GM04503 (cell line): ENCODE measurements around the gene TOB1.

ENCODE experiments used
- DNase-seq: peaks from one replicate; pipeline ENCODE4 v3.0.0-alpha.2; 2012; ENCODE audit warnings: low read depth

The TOB1 gene, protein sequence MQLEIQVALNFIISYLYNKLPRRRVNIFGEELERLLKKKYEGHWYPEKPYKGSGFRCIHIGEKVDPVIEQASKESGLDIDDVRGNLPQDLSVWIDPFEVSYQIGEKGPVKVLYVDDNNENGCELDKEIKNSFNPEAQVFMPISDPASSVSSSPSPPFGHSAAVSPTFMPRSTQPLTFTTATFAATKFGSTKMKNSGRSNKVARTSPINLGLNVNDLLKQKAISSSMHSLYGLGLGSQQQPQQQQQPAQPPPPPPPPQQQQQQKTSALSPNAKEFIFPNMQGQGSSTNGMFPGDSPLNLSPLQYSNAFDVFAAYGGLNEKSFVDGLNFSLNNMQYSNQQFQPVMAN

DNA sequence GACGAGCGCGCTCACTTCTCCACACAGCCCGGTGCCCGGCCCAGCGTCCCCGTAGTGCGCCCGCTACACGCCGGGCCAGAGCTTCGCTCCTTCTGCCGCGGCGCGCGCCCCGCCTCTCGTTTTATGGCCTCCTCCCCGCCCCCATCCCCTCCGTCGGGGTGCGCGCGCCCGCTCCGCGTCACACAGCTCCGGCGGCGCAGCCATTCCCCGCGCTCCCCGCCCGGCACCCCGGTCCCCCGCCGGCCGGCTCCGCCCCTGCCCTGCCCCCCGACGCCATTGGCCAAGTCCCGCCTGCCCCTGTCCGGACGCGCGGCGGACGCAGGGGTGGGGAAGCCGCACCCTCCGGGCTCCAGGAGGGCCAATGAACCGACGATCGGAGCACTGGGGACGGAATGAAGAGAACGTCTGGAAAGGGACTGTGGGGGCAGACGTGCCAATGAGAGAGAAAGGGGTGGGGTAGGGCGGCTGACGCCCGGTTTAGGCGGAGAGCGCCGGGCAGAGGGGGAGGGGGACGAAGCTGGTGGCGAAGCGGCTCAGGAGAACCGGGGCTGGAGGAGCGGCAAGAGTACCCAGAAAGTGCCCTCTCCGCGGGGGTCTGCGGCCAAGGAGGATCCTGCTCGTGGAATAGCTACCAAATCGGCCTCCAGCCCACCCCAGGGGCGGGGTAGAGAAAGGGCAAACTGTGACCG is at the start of gene TOB1:
TSS of gene TOB1 (minus strand) at position 94 of the 689 bp plus-strand sequence. CDS start 2,337 bp downstream, outside the sequence.
- peak; percentile 84 for DNase-seq

DNA sequence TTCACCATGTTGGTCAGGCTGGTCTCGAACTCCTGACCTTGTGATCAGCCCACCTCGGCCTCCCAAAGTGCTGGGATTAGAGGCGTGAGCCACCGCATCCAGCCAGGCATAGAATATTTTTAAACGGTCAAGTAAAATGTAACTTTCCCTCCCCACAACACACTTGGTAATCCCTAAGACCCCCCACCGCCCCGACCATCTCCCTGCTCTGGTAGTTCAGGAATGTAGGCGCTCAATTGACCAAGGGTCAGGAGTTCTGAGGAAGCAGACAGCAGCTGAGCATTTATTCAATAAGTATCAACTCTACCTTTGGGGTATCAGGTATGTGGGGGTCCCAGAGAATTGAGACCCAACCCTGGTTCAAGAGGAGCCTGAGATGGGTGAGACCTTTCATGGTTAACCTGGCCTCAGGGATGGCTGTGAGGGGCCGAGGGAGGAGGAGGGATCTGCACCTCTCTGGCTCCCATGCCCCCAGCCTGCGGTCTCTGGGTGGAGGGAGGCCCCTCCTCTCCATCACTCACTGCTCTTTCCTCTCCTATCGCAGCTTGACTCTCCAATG is 48.4 kb upstream of the TOB1 start:
- DNase-seq = no peak

DNA sequence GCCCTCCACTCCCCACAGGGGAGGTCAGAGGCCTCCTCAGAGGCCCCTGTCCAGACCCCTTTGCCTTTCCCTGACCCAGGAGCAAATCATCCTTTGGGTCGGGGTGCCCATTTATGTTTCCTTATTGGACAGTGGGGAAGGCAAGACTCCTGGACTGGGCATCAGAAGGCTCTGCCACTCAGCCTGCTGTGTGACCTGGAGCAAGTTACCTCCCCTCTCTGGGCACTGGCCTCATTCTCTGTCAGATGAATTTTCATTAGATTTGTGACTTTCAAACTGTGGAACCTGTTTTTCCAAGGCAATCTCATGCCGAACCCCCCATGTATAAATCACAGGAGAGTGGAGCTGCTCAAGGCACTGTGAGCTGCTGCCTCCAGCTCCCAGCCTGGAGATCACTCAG is 47.0 kb upstream of the TOB1 start:
- DNase-seq = no peak

DNA sequence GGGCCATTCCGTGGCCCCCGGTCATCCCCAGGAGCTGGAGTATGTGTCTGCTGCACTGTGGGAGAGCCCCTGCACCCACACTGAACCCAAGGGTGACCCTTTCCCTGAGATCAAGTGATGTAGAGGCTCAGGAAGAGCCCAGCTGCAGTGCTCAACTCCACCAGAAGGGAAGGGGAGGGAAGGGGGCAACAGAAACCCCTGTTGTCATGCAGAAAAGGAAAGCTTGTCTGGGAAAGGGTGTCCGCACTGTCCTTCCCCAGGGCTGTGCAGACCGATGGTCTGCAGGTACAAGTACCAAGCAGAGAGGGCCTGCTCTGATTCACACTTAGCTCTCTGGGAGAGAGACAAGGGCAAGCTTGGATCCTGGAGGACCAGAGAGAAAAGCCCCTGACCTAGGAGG is 45.7 kb upstream of the TOB1 start:
- no peak for DNase-seq

DNA sequence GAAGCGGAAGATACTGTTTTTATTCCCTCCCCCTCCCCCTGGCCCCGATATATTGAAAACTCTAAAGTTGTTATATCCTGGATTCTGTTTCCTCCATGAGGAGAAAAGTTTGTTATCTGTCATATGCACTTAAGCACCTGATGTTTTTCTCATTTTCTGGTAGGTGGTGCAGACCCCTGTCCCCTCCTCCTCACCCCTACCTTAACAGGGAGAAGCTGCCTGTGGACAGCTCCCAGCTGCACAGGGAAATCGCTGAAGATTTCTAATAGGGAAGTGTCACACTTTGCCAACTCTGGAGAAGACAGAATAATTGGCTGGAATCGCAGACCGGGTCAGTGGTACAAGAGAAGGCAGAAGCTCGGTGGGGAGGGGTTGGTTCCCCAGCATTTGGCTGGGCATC is 45.3 kb upstream of the TOB1 start:
- no peak for DNase-seq

DNA sequence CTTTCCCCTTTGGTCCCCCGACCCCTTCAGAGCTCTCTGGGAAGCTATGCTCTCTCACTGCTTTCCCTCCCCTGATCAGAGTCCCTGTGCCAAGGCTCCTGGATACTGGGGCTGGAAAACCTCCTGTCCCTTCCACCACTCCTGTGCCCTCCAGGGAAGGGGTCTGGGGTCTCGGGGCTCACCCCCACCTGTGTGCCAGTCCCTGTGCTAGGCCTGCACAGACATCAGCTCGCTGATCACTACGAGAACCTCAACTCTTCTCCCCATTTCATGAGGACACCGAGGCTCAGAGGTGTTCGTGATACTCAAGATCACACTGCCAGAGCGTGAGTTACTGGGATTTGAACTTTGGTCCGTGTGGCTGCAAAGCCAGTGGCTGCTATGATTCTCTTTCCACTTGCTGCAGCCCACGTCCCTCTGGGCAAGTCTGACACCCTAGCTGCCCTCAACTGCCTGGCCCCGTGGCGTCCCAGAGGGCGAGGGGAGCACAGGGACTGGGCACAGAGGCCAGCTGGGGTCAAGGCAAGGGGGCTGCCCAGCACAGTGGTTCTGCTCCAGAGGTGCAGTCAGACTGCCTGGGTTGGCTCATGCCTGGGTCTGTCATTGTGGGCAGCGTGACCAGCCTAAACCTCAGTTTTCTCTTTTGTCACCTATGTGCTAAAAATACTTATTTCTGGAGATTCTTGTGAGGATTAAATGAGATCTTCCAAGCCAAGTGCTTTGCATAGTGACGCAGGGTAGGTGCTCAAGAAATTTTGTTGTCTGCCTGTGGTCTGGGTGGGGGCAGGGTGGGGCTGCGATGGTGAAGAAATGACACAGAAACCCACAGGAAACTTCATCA is 43.8 kb upstream of the TOB1 start:
- DNase-seq = no peak

DNA sequence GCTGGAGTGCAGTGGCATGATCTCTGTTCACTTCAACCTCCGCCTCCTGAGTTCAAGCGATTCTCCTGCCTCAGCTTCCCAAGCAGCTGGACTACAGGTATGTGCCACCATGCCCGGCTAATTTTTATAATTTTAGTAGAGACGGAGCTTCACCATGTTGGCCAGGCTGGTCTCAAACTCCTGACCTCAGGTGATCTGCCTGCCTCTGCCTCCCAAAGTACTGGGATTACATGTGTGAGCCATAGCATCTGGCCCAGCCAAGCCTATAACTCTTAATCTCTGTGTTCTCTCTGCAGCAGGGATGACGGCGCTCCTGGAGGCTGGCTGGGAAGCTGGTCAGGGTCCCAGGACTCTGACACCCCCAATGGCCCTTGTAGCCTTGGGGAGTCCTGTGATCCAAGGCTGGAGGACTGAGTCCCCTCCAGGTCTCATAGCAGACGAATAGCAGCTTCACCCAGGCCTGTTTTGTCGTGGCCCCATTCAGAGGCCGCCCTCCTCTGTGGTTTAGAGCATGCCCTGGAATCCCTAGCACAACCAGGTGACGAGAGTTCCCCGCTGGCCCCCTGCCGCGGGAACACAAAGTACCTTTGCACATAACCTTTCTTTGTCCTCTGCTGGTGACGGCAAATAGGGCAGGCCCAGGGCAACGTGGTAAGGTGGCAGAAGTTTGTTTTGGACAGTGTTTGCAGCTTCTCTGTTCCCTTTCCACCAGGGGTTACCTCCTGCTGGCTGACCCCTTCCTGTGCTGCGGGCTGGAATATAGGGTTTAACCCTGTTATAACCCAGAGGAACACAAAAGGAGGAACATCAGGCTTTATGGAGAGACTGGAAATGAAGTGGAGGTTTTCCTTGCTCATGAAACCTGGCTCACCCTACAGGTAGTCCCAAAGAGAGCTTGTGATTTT is 43.0 kb upstream of the TOB1 start:
- DNase-seq = no peak

DNA sequence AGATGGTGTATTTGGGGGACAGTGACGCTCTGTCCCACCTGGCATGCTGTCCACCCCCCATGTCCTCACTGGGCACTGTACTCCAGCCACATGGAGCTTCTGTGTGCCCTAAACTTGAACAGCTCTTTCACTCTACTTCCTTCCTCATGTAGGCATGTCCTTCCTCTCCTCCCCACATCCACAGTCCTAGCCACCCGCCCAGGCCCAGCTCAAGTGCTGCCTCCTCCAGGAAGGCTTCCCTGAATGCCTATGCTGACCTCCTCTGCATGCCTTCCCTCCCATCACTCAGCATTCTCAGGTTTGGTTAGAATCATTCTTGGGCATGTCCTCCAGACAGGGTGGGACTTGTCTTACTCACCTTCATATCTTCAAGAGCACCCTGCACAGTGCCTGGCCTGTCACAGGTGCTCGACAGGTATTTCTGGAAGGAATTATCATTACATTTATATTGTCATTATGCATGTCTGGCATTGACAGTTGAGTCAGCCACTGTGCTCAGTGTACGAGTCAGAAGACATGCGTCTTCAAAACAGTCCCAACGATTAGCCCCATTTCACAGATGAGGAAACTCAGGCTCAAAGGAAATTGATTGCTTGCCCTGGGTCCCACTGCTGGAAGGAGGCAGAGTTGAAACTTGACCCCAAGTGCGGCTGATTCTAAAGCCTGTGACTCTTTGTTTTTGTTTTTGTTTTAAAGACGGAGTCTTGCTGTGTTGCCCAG is 42.1 kb upstream of the TOB1 start:
- DNase-seq = no peak

DNA sequence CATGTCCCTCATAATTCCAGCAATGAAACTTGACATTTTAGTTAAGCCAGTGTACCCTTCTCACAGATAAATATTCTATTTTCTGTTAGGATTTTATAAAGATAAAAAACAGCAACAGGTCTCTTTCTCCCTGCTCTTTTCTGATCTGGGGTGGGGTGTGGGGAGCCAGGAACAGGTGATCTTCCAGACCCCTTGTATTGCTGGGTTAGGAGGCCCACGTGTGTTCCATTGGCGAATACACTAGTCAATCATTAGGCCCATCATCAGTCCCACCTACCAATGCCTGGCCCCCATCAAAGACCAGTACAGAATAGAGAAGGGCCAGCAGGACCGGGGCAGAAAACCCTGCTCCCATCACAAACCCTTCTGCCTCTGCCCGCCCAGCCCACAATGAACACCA is 40.3 kb upstream of the TOB1 start:
- DNase-seq = no peak

DNA sequence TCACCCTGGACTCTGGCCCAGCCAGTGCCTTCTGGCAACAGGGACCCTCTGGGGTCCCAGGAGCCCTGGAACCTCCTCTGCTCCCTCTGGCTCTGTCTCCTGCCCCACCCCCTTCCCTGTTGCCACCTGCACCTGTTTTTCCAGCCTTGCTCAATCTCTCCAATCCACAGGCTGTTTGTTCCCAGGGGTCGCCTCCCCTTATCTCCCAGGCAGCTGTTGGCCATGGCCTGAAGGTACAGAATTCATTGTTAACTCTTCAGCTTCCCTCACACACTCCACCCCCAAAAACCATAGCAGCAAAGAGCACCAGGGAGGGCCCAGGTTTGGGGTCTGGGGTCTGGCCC is 39.3 kb upstream of the TOB1 start:
- DNase-seq = no peak

DNA sequence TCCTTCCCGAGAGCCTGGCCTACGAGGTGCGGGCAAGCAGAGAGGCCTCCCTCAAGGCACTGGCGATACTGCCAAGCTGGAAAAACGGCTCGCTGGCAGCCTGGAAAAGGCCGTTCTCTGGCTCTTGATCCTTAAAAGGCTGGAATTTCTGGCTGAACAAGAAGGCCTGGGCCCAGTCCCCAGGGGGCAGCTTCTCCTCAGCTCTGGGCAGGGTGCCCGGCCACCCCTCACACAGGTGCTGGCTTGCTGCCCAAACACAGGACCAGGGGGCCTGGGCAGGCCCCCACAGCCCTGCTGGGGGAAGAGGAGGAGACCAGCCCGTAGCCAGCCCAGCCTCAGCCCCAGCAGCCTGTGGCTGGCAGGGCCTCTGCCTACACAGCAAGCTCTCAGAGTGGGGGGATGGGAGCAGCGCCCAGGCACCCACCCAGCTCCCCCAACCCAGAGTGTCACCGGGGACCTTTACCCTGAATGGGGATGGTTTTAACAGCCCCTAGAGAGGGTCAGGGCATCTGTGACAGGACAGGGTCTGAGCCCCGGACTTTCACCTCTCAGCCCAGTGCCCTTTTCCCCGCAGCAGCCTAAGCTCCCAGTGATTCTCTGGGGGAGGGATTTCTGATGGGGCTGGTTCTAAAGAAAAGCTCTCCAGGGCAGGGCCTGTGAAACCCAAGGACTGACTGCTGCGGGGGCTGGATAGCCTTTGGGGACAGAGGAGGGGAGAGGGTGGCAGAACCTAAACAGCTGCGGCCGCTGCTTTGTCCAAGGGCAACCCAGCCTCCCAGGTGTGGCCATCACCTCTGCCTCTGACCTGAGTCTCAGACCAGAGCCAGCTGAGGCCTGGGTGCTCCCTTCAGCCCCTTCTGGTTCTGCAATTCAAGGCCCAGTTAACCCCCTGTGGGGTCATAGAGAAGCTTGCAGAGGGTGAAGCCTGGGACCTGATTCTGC is 38.6 kb upstream of the TOB1 start:
- DNase-seq = no peak

DNA sequence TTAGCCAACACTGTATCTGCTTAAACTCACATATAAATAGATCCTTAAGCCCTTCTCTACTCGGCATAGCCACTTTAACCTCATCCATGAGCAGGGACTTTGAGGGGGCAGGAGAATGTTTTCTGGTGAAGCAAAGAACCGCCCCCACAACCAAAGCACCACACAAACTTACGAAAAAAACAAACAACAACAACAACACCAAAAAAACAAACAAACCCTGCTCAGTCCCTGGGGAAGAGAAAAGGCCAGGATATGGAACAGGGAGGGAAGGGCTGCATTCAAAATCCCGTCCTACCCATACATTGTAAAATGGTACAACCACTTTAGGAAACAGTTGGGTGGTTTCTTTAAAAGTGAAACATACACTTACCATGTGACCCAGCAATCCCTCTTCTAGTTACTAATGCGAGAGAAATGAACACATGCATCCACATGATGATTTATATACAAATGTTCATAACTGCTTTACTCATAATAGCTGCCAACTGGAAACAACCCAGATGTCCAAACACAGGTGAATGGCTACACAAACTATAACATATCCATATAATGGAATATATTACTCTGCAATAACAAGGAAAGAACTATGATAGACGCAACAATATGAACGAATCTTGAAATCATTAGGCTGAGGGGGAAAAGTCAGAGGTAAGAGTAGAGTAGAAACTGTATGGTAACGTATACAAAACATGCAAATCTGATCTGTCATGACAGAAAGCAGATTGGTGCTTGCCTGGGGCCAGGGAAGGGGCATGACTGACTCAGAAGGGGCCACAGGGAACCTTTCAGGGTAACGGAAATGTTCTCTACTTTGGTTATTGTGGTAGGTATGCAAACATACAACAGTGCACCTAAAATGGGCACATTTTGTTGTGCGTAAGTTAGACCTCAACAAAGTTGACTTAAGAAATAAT is 37.7 kb upstream of the TOB1 start:
- no peak for DNase-seq

DNA sequence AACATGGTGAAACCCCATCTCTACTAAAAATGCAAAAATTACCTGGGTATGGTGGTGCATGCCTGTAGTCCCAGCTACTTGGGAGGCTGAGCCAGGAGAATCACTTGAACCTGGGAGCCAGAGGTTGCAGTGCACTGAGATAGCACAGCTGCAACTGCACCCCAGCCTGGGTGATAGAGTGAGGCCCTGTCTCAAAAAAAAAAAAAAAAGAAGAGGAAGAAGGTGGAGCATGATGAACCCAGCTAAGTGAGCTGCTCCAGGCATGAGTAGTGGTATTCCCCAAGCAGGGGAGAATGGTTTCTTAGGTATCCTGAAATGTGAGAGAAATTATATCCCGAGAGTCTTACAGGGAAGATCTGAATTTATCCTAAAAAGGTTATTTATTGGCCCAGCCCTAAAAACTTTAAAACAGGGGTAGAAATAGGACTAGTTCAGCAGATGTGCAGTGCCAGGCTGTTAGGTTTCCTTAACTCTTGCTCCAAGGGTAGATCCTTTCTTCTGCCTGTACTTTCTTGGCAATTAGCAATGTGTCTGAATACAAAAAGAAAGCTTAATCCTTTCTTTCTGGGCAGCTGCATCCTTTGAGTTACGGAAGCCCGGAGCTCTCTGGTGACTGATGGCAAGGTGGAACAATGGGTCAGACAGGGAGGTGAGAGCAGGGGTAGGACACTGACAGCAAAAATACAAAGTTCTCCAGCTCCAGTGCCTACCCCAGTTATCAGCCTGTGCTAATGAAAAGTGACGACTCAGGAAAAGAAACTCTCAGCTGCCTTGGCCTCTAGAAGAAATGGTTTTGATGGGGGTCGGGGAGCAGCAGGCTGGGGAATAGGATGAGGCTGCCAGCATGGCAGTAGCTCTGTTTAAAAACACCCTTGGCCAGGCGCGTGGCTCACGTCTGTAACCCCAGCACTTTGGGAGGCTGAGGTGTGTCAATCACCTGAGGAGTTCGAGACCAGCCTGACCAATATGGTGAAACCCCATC is 36.5 kb upstream of the TOB1 start:
- DNase-seq = no peak

DNA sequence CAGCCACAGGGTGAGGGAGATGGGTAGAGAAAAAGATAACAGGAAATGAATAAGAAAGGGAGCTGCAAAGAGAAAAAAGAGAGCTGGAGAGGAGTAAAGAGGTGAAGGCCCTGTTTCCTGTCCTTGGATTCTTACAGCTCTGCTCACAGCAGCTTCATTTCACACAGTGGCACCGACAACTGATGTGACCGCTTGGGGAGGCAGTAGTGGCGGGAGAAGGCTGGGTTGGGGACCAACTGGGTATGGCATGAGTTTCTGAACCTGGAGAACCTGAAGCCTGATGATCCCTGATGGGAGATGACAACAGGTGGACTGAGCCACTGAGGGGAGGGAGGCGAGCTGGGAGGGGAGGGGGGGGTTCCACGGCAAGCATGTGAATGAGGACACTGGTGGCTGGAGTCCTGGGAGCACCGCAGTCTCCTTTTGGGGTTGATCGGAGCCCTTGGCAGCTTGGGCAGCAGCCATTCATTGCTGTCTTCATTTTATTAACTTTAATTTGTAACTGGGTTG is 34.3 kb upstream of the TOB1 start:
- DNase-seq = no peak

DNA sequence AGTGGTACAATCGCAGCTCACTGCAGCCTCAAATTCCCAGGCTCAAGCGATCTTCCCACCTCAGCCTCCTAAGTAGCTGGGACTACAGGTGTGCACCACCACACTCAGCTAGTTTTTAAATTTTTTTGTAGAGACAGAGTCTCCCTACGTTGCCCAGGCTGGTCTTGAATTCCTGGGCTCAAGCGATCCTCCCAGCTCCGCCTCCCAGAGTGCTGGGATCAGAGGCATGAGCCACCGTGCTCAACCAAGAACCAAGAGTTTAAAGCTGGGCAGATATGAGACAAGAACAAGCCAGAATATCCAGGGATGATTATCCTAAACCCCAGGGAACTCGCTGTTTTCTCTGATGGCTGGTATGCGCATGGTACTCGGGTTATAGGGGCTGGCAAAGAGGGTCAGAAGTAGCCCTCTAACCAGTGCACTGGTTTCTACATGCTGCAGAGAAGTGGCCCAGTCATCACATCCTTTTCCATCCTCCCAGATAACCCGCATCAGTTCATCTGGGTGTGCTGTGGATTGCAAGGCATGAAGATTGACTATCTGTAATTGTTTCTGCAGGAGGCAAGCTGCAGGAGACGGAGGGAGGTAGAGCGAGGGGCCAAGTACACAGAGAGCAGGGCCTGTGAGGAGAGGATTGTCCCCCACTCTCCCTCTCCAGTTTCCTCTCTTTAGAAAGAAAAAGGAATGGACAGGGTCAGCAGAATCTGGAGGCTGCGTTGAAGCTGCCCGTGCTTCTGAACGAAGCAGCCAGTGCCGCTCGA is 33.6 kb upstream of the TOB1 start:
- DNase-seq = no peak

DNA sequence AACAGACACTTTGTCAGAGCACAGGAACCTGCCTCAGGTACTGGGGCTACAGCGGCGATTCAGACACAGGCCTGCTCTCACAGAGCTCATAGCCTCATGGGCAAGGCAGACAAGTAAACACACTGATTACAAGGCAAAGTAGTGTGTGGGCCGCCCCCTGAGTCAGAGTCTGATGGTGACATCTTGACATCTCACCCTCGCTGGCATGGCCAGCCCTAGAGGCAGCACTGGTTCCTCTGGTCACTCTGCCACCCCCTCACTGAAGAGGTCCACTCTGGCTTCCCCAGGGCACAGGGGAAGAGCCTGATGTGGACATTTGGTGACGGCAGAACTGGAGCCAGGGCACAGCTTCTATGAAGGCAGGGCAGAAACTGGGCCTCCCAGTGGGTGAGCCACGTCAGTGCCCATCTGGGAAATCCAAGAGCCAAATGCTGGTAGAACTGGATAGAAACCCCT is 32.9 kb upstream of the TOB1 start:
- DNase-seq = no peak
